HG03280 (cell line): ENCODE results near the gene CEP170B.
"Not testable (repeated sequence)": the region's sequence is repeated elsewhere in the genome, so short reads cannot be mapped to it uniquely, and the experiment has no call there.

Experiments used
- ATAC-seq: cut with Tn5 transposase; IDR thresholded peaks from one replicate; pipeline ENCODE4 v1.9.1; 2021; ENCODE audit warnings: mild to moderate bottlenecking, moderate library complexity; ENCODE audit not compliant: unreplicated experiment

Gene CEP170B

GRCh38 chr14:104877066-104877805, 12.2 kb downstream of the CEP170B start:
- no peak for ATAC-seq

GRCh38 chr14:104877806-104878550, 12.9 kb downstream of the CEP170B start:
- ATAC-seq: no peak

- ATAC-seq: no peak
These were observed 13.5 kb downstream of the CEP170B start for GRCh38 chr14:104878582-104878981.

GRCh38 chr14:104879201-104879982, 14.3 kb downstream of the CEP170B start:
- ATAC-seq: no peak

GRCh38 chr14:104879983-104880565, 15.0 kb downstream of the CEP170B start:
- no peak for ATAC-seq

GRCh38 chr14:104880584-104881210, 15.6 kb downstream of the CEP170B start:
- ATAC-seq: no peak

- ATAC-seq: no peak
These were observed 16.4 kb downstream of the CEP170B start for GRCh38 chr14:104881369-104881979.

- no peak for ATAC-seq
These were observed 17.4 kb downstream of the CEP170B start for GRCh38 chr14:104882325-104882973.

GRCh38 chr14:104882991-104883660, 18.1 kb downstream of the CEP170B start:
- no peak for ATAC-seq

GRCh38 chr14:104883681-104884361, 18.8 kb downstream of the CEP170B start:
- no peak for ATAC-seq

- not testable (repeated sequence) for ATAC-seq
These were observed 19.3 kb downstream of the CEP170B start for GRCh38 chr14:104884381-104884780.

GRCh38 chr14:104885031-104885972, 20.2 kb downstream of the CEP170B start:
- no peak for ATAC-seq

GRCh38 chr14:104885973-104886689, 21.1 kb downstream of the CEP170B start:
- no peak for ATAC-seq

- no peak for ATAC-seq
These were observed 21.9 kb downstream of the CEP170B start for GRCh38 chr14:104886690-104887622.

GRCh38 chr14:104887623-104888488, 22.8 kb downstream of the CEP170B start:
- ATAC-seq: no peak
